ENCODE data around the gene RBM22. TPM values are rescaled to one million over a fixed set of nuclear protein-coding genes. Genes with fewer than 3 reads are reported as not detected.
A peak's percentile ranks its signal among the peaks of the same experiment; 100 is the strongest.

RBM22 gene
- total RNA-seq, 1 donor from 2014 or later: 40.9 TPM

- no peak for DNase-seq (ENCODE audit: low read depth)
Observed at GRCh38 chr5:150672884-150673275, 28.0 kb downstream of the RBM22 start.

DNA sequence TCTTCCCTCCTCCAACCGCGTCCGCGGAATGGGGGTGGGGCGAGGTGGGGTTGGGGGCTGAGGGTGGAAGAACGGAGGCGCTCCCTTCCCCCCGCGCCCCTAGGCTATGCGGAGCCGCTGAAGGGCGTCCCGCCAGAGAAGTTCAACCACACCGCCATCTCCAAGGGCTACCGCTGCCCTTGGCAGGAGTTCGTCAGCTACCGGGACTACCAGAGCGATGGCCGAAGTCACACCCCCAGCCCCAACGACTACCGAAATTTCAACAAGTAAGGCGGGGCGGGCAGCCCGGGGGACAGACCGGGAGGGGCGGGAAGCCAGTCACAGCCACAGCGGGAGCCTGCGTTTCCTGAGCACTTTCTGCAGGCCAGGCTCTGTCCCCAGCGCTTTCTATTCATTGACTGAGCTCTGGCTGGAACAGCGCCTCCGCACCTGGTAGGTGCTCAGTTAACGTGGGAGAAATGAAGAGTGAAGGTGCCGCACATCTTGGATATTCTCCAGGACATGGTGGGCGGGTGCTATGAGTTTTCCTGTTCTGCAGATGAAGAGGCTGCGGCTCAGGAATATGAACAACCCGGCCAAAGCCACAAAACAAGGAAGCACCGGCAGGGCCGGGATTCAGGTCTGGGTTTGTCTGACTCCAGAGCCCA, 28.5 kb downstream of the RBM22 start:
- DNase-seq (ENCODE audit: low read depth): peak; percentile 27

DNA sequence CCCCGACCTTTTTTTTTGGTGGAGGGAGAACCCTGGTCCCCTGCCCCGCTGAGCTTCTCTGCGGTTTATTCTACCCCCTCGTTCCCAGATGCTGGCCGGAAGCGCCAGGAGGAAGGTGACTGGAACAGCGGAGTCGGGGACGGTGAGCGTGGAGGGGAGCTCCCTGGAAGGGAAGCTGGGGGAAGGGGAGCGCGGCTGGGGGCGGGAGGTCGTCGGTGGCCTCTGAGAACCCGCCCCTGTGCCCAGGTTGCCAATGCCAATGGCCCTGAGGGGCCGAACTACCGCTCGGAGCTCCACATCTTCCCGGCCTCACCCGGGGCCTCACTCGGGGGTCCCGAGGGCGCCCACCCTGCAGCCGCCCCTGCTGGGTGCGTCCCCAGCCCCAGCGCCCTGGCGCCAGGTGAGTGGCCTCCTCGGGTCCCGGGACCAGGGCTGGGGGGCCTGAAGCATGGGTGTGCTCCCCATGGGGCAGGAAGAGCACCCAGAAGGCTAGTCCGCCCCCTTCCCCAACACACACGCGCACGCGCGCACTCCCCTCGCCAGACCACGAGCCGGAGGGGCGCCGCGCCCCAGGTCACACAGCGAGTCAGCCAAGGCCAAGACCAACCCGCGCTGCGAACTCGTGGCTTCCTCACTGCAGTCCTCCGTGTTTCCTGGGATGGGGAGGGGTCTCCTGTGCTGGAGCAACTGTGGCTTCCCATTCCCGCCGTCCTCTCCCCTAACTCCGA, 29.2 kb downstream of the RBM22 start:
- DNase-seq (ENCODE audit: low read depth): no peak

DNA sequence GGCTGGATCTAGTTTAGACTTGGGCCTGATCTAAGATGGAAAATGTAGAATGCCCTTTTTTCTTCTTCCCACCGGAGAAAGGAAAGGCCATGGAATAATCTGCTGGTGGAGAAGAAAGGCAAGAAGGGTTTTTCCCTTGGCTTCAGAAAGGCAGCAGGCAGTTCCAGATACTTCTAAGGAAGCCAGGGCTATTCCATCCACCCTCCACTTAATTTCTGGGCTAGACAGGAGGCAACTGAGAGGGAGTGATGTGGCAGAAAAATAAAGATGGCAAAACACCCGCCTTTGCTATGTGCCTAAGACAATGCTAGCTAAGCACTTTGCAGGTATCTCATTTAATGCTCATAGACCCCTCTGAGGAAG, 29.9 kb downstream of the RBM22 start:
- DNase-seq (ENCODE audit: low read depth): no peak

DNA sequence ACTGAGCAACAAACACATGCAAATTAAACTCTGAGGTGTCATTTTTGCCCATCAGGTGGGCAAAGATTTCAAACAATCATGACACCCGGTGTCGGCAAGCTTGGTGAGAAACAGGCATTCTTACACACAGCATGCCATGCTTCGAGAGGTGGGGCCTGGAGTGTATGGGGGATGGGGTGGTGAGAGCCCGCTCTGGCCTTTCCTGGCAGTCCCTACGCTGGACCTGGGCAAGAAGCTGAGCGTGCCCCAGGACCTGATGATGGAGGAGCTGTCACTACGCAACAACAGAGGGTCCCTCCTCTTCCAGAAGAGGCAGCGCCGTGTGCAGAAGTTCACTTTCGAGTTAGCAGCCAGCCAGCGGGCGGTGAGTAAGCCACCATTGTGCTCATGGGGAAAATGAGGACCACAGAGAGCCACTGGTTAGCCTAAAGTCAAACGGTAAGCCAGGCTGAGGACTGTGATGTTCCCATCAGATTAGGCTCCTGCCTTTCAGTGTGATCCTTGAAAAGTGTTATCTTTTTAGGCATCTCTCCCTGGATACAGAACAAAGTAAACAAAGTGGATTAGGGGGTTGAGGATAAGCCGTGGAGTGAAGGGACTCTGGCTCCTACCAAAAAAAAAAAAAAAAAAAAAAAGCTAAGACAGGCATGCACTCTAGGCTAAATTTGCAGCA, 30.5 kb downstream of the RBM22 start:
- DNase-seq (ENCODE audit: low read depth): no peak

GRCh38 chr5:150665044-150665443, 35.8 kb downstream of the RBM22 start:
- DNase-seq (ENCODE audit: low read depth): no peak

DNA sequence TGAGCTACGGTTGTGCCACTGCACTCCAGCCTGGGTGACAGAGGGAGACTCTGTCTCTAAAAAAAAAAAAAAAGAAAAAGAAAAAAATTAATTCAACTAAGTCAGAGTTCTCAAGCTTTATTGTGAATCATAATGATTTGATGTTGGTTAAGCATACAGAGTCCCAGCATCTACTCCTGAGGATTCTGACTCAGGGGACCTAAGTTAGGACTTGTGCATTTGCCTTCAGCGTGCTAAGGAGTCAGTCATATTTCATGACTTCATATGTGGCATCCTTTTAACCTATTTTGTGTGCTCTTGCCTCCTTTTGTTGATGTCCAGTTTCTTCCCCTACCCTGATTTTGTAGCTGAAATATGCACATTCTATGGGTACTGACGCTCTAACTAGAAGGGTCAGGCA, 36.9 kb downstream of the RBM22 start:
- DNase-seq (ENCODE audit: low read depth): no peak

GRCh38 chr5:150662731-150663516, 37.9 kb downstream of the RBM22 start:
- no peak for DNase-seq (ENCODE audit: low read depth)

- no peak for DNase-seq (ENCODE audit: low read depth)
Observed at GRCh38 chr5:150661821-150662596, 38.9 kb downstream of the RBM22 start.

DNA sequence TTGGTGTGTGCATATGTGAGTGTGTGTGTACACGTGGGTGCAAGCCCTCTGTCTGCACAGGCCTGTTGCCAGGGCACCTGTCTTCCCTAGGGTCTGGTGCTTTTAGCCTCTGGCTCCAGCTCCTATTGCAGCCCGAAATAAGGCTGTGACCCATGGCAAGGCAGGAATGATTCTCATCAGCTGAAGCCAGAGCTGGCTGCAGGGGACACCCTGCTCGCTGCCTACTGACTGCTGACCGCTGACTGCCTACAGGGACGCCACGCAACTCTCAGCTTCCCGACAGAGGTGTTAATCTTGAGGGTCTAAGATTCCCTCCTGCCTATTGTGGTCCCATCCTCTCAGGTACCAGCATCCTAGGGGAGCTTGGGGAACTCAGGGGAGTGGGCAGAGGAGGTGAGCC, 39.8 kb downstream of the RBM22 start, which contains the start of gene MYOZ3:
Gene MYOZ3, plus strand, starts transcription at position 166 of the 400 bp plus-strand sequence. CDS start 1,691 bp downstream, outside the sequence.
- DNase-seq (ENCODE audit: low read depth): peak; percentile 73

DNA sequence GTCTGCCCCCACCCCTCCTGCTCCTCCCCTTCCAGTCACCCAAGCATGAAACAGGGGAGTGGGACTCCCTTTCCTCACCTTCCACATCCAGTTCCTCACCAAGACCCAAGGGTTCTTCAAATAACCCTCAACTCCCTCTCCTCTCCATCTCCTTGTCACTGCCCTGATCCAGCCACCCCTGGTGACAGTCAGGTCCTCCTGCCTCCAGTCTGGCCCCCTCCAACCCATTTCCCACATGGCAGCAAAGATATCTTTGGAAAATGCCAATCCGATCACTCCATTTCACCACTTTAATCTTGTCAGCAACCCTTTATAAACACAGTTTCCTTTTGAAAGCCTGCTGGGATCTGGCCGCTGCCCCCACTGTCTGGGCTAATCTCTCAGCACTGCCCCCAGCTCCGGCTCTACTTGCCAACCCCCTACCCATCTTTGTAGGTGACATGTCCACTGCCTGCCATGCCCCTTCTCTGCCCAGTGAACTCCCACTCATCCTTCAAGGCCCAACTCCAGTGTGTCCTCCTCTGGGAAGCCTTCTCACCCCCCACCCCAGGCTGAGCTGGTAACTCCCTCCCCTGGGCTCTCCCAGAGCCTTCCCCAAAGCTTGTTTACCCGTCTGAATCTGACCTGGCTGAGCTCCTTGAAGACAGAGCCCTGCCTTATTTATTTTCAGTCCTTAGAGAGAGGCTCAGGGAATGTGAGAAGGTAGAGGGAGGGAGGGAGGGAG, 40.6 kb downstream of the RBM22 start:
- no peak for DNase-seq (ENCODE audit: low read depth)

- no peak for DNase-seq (ENCODE audit: low read depth)
Observed at GRCh38 chr5:150659360-150660107, 41.3 kb downstream of the RBM22 start.

- peak; percentile 13 for DNase-seq (ENCODE audit: low read depth)
Observed at GRCh38 chr5:150658699-150659265, 42.1 kb downstream of the RBM22 start.

DNA sequence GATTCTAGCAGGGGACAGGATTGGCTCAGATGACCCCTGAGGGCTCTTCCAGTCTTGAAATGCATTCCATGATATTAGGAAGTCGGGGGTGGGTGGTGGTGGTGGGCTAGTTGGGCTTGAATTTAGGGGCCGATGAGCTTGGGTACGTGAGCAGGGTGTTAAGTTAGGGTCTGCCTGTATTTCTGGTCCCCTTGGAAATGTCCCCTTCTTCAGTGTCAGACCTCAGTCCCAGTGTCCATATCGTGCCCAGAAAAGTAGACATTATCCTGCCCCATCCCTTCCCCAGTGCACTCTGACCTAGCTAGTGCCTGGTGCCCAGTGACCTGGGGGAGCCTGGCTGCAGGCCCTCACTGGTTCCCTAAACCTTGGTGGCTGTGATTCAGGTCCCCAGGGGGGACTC, 42.7 kb downstream of the RBM22 start:
- no peak for DNase-seq (ENCODE audit: low read depth)

GRCh38 chr5:150656191-150657132, 44.4 kb downstream of the RBM22 start:
- peak; percentile 62 for DNase-seq (ENCODE audit: low read depth)

- no peak for DNase-seq (ENCODE audit: low read depth)
Observed at GRCh38 chr5:150655221-150655620, 45.6 kb downstream of the RBM22 start.

GRCh38 chr5:150653762-150654556, 46.9 kb downstream of the RBM22 start:
- no peak for DNase-seq (ENCODE audit: low read depth)
